OCI-LY1 (cell line): ENCODE results near the gene ATG7.

Experiments used
- EZH2 ChIP-seq: fragments of 200-600 bp; sonication (generic), shearing (Covaris generic); IDR thresholded peaks from 2 replicates; pipeline ENCODE4 v1.8.0; 2017; ENCODE audit warnings: borderline replicate concordance, mixed run types, mild to moderate bottlenecking, antibody characterized with exemption, low read length, moderate library complexity, mixed read lengths
- TF ChIP-seq, protein P1 (sequence below): fragments of 200-600 bp; sonication (generic), shearing (Covaris generic); IDR thresholded peaks from 2 replicates; pipeline ENCODE4 v1.5.1; 2017; ENCODE audit warnings: mild to moderate bottlenecking, antibody characterized with exemption, low read length, moderate library complexity, mixed read lengths

- TF ChIP-seq, protein P1, sequence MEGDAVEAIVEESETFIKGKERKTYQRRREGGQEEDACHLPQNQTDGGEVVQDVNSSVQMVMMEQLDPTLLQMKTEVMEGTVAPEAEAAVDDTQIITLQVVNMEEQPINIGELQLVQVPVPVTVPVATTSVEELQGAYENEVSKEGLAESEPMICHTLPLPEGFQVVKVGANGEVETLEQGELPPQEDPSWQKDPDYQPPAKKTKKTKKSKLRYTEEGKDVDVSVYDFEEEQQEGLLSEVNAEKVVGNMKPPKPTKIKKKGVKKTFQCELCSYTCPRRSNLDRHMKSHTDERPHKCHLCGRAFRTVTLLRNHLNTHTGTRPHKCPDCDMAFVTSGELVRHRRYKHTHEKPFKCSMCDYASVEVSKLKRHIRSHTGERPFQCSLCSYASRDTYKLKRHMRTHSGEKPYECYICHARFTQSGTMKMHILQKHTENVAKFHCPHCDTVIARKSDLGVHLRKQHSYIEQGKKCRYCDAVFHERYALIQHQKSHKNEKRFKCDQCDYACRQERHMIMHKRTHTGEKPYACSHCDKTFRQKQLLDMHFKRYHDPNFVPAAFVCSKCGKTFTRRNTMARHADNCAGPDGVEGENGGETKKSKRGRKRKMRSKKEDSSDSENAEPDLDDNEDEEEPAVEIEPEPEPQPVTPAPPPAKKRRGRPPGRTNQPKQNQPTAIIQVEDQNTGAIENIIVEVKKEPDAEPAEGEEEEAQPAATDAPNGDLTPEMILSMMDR: no peak
- TF ChIP-seq EZH2: no peak
These were observed 297.1 kb downstream of the ATG7 start for GRCh38 chr3:11569156-11569741.
